Transverse colon (tissue), 4 donors: ENCODE results near the gene LRCOL1. TPM values are rescaled to one million over a fixed set of nuclear protein-coding genes. Genes with fewer than 3 reads are reported as not detected.
A peak's percentile ranks its signal among the peaks of the same experiment; 100 is the strongest.

Experiments
- DNase-seq: peaks from one replicate; pipeline ENCODE4 v3.0.0-alpha.2; 2019
- H3K27ac ChIP-seq, 4 donors: fragments of 200-600 bp; sonication (generic); 2 replicates each; pipeline ENCODE4 v1.5.1; 2016 to 2018; ENCODE audit warnings: inconsistent platforms in 4 of 4
- H3K27me3 ChIP-seq: fragments of 200-600 bp; sonication (generic); 2 replicates; pipeline ENCODE4 v1.5.1; 2017; ENCODE audit warnings: inconsistent platforms
- H3K36me3 ChIP-seq, 4 donors: fragments of 200-600 bp; sonication (generic); 2 replicates each; pipeline ENCODE4 v1.5.1; 2017 to 2019; ENCODE audit warnings: inconsistent platforms in 4 of 4
- H3K4me1 ChIP-seq, 4 donors: fragments of 200-600 bp; sonication (generic); 2 replicates each; pipeline ENCODE4 v1.5.1; 2017 to 2020; ENCODE audit warnings: inconsistent platforms in 4 of 4
- H3K4me3 ChIP-seq, 4 donors: fragments of 200-600 bp; sonication (generic); 1 replicate in 1 of 4; 2 replicates in 3 of 4; pipeline versions ENCODE4 v1.5.1 to v1.6.1; 2017 to 2019; ENCODE audit warnings: inconsistent platforms in 4 of 4
- H3K9me3 ChIP-seq, 2 donors: fragments of 200-600 bp; sonication (generic); 2 replicates each; pipeline ENCODE4 v1.5.1; 2017 to 2019; ENCODE audit warnings: inconsistent platforms in 2 of 2
- CTCF ChIP-seq, 5 experiments: fragments of 200-600 bp in 3 of 5; fragments of 450-650 bp in 2 of 5; sonication (generic) in 3 of 5; IDR thresholded peaks; 1 replicate in 2 of 5; 2 replicates in 3 of 5; pipeline ENCODE4 v1.5.1; 2016 to 2017; ENCODE audit warnings: antibody characterized with exemption in 5 of 5, inconsistent platforms in 3 of 5, mild to moderate bottlenecking in 2 of 5, moderate library complexity in 1 of 5
- EP300 ChIP-seq: sonication (generic); formaldehyde crosslinking; IDR thresholded peaks from one replicate; pipeline ENCODE4 v1.6.1; 2017; ENCODE audit warnings: antibody characterized with exemption, low read depth
- POLR2A ChIP-seq: fragments of 450-650 bp; IDR thresholded peaks from one replicate; pipeline ENCODE4 v1.6.1; 2016; ENCODE audit warnings: antibody characterized with exemption, mild to moderate bottlenecking, moderate library complexity
- POLR2AphosphoS5 ChIP-seq, 3 donors: sonication (generic); formaldehyde crosslinking; IDR thresholded peaks; one replicate each; pipeline ENCODE4 v1.6.1; 2016; ENCODE audit warnings: antibody characterized with exemption in 3 of 3
- WGBS, 2 donors: methylation state at CpG; one replicate each; pipeline ENCODE4 v1.1.5; 2018; ENCODE audit warnings: low coverage in 1 of 2; 5-methylcytosine and 5-hydroxymethylcytosine counted together
- in situ Hi-C, 4 donors: fragments of 200-750 bp; cut with MboI; loops; one replicate each; pipeline versions ENCODE4 v1.15.0 to v1.15.1; 2017; ENCODE audit warnings: low sequenced_read_pairs in 3 of 4, low pct_ligation_motif_present in 1 of 4, low pct_unique_long_range_greater_than_20kb in 1 of 4
- intact Hi-C: fragments of 100-400 bp; cut with DNase I; formaldehyde crosslinking; loops from one replicate; pipeline ENCODE4 v1.15.1; 2023; ENCODE audit warnings: low total_unique reads
- total RNA-seq, 4 donors: library from RNA; depleted of rRNA; stranded (reverse); fragments of >200 nt; gene quantifications; one replicate each; pipeline ENCODE4 v1.1.0, GENCODE V29; 2016

LRCOL1 gene
- total RNA-seq, 4 donors from 2014 or later: not detected

- TF ChIP-seq CTCF (IDR thresholded peaks at IDR 0.05) (no peak), POLR2AphosphoS5 (IDR thresholded peaks at IDR 0.05) (no peak), POLR2A (no peak), EP300 (no peak)
- Histone ChIP-seq H3K27ac (no peak overlapping the region), H3K27me3 (peaks cover 71% of the 10 kb centered on the region), H3K36me3 (no peaks in the 10 kb centered on the region), H3K9me3 (peaks cover 7 to 12% of the 10 kb centered on the region in 2 donors), H3K4me1 (peaks cover 0 to 10% (median 5%) of the 10 kb centered on the region in 4 donors), H3K4me3 (no peak overlapping the region)
- in situ Hi-C loops (loop anchor here (10.0 to 25.0 kb wide), 2 partner anchors 191 to 203 kb away; no protein-coding TSS in a partner anchor), intact Hi-C loops (no loop called here)
- 77 to 83% methylated on average over 4 to 16 of the region's 16 CpGs for WGBS, 2 donors
- no peak for DNase-seq
Observed at GRCh38 chr12:132615579-132616038, 5.2 kb upstream of the LRCOL1 start.

DNA sequence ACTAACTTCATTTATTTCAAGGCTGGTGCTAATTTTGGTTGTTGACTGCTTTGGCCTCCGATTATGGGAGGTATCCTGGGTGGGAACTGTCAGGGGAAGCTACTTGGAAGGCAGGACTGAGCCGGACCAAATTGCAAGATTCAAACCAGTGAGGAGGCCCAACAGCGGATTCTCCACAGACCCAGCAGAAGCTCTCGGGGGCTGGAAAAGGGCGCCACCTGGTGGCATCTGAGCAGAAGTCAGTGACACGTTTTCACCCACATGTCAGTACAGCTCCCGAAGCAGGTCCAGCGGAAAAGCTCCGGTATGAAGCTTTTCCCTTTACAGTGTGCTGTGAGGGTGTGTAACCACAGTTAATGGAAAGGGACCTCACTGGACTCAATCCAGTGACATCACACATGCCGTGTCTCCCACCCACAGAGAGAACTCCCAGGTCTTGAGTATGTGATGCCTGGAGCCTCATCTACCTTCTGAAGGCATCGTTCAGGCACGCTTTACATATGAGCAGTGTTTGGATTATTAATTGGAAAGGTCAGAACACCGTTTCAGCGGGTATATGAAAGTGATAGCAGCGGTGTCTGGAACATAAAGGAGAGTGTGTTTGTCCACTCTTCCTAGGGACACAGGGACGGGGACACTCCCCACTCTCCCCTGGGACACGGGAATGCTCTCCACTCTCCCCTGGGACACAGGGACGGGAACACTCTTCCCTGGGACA, 4.6 kb upstream of the LRCOL1 start:
- Histone ChIP-seq H3K4me3 (no peak overlapping the region), H3K27me3 (peaks cover 71% of the 10 kb centered on the region), H3K27ac (no peak overlapping the region), H3K4me1 (peaks cover 0 to 16% (median 5%) of the 10 kb centered on the region in 4 donors), H3K36me3 (no peaks in the 10 kb centered on the region), H3K9me3 (peaks cover 7 to 12% of the 10 kb centered on the region in 2 donors)
- intact Hi-C loops: no loop called here
- 27% methylated on average over 18 of the region's 18 CpGs; no CpG with 5 or more reads in 1 of the 2 donors for WGBS, 2 donors
- DNase-seq: peak; percentile 84
- in situ Hi-C loops: loop anchor here (10.0 to 25.0 kb wide), 2 partner anchors 190 to 203 kb away; no protein-coding TSS in a partner anchor
- TF ChIP-seq CTCF (IDR thresholded peaks at IDR 0.05): peak; percentile 83 to 90 (median 89)
- no peak for TF ChIP-seq POLR2AphosphoS5 (IDR thresholded peaks at IDR 0.05)

GRCh38 chr12:132614029-132614428, 3.6 kb upstream of the LRCOL1 start:
- intact Hi-C loops: no loop called here

More at GRCh38 chr12:132614029-132614428, 3.6 kb upstream of the LRCOL1 start:
- Histone ChIP-seq H3K36me3 (no peaks in the 10 kb centered on the region), H3K4me3 (no peak overlapping the region), H3K9me3 (peaks cover 7 to 12% of the 10 kb centered on the region in 2 donors), H3K27me3 (peaks cover 71% of the 10 kb centered on the region), H3K4me1 (peaks cover 0 to 17% (median 5%) of the 10 kb centered on the region in 4 donors), H3K27ac (no peak overlapping the region)
- DNase-seq: no peak
- 80 to 84% methylated on average over 2 to 5 of the region's 5 CpGs for WGBS, 2 donors
- TF ChIP-seq POLR2AphosphoS5 (IDR thresholded peaks at IDR 0.05) (no peak), EP300 (no peak), CTCF (IDR thresholded peaks at IDR 0.05) (no peak), POLR2A (no peak)
- in situ Hi-C loops: loop anchor here (10.0 to 25.0 kb wide), 2 partner anchors 189 to 202 kb away; no protein-coding TSS in a partner anchor
